Measurements from ENCODE around the gene TPK1. TPM values are rescaled to one million over a fixed set of nuclear protein-coding genes. Genes with fewer than 3 reads are reported as not detected.

Gene TPK1
- total RNA-seq, 1 donor from 2014 or later: 1.7 TPM

- Histone ChIP-seq H3K27ac (no peak overlapping the region), H3K27me3 (no peaks in the 10 kb centered on the region), H3K9me3 (no peaks in the 10 kb centered on the region), H3K4me1 (no peaks in the 10 kb centered on the region), H3K4me3 (no peak overlapping the region), H3K36me3 (no peaks in the 10 kb centered on the region)
- intact Hi-C loops (cut with DNase I): no loop called here
- no peak for DNase-seq (ENCODE audit: extremely low spot score in 2 of 2)
- TF ChIP-seq CTCF (IDR thresholded peaks at IDR 0.05): no peak
- TF ChIP-seq POLR2AphosphoS5 (IDR thresholded peaks at IDR 0.05; ENCODE audit: insufficient read depth in 1 of 2, low read depth in 1 of 2): no peak
- no peak for TF ChIP-seq POLR2A (IDR thresholded peaks at IDR 0.05)
Observed at GRCh38 chr7:144628176-144628575, 207.7 kb downstream of the TPK1 start.

- intact Hi-C loops (cut with DNase I): no loop called here
- Histone ChIP-seq H3K4me3 (no peak overlapping the region), H3K9me3 (no peaks in the 10 kb centered on the region), H3K36me3 (no peaks in the 10 kb centered on the region), H3K27me3 (no peaks in the 10 kb centered on the region), H3K27ac (no peak overlapping the region), H3K4me1 (no peaks in the 10 kb centered on the region)
- TF ChIP-seq POLR2AphosphoS5 (IDR thresholded peaks at IDR 0.05; ENCODE audit: insufficient read depth in 1 of 2, low read depth in 1 of 2): no peak
- no peak for TF ChIP-seq CTCF (IDR thresholded peaks at IDR 0.05)
- TF ChIP-seq POLR2A (IDR thresholded peaks at IDR 0.05): no peak
- no peak for DNase-seq (ENCODE audit: extremely low spot score in 2 of 2)
Observed at GRCh38 chr7:144622745-144623144, 213.1 kb downstream of the TPK1 start.

GRCh38 chr7:144606261-144606660 lies 229.6 kb downstream of the TPK1 start:
- no peak for DNase-seq (ENCODE audit: extremely low spot score in 2 of 2)
- Histone ChIP-seq H3K27me3 (no peaks in the 10 kb centered on the region), H3K27ac (no peak overlapping the region), H3K4me1 (no peaks in the 10 kb centered on the region), H3K36me3 (no peaks in the 10 kb centered on the region), H3K4me3 (no peak overlapping the region), H3K9me3 (no peaks in the 10 kb centered on the region)
- TF ChIP-seq CTCF (IDR thresholded peaks at IDR 0.05) (no peak), POLR2A (IDR thresholded peaks at IDR 0.05) (no peak), POLR2AphosphoS5 (IDR thresholded peaks at IDR 0.05; ENCODE audit: insufficient read depth in 1 of 2, low read depth in 1 of 2) (no peak)
- intact Hi-C loops (cut with DNase I): no loop called here

GRCh38 chr7:144596953-144597352 lies 238.9 kb downstream of the TPK1 start:
- H3K27ac ChIP-seq: no peak overlapping the region
- intact Hi-C loops (cut with DNase I): no loop called here
- DNase-seq (ENCODE audit: extremely low spot score in 2 of 2): no peak

GRCh38 chr7:144594580-144594979 lies 241.3 kb downstream of the TPK1 start:
- no peaks in the 10 kb centered on the region for H3K27me3 ChIP-seq
- no peak overlapping the region for H3K4me3 ChIP-seq
- intact Hi-C loops (cut with DNase I): no loop called here
- no peak overlapping the region for H3K27ac ChIP-seq
- no peak for DNase-seq (ENCODE audit: extremely low spot score in 2 of 2)
- peaks cover 9% of the 10 kb centered on the region for H3K9me3 ChIP-seq
- H3K4me1 ChIP-seq: no peaks in the 10 kb centered on the region
- TF ChIP-seq POLR2AphosphoS5 (IDR thresholded peaks at IDR 0.05; ENCODE audit: insufficient read depth in 1 of 2, low read depth in 1 of 2) (no peak), CTCF (IDR thresholded peaks at IDR 0.05) (no peak), POLR2A (IDR thresholded peaks at IDR 0.05) (no peak)
- H3K36me3 ChIP-seq: no peaks in the 10 kb centered on the region

More at GRCh38 chr7:144596953-144597352, 238.9 kb downstream of the TPK1 start:
- Histone ChIP-seq H3K4me1 (no peaks in the 10 kb centered on the region), H3K9me3 (peaks cover 9% of the 10 kb centered on the region), H3K36me3 (no peaks in the 10 kb centered on the region), H3K27me3 (no peaks in the 10 kb centered on the region), H3K4me3 (no peak overlapping the region)
- no peak for TF ChIP-seq POLR2AphosphoS5 (IDR thresholded peaks at IDR 0.05; ENCODE audit: insufficient read depth in 1 of 2, low read depth in 1 of 2)
- TF ChIP-seq POLR2A (IDR thresholded peaks at IDR 0.05): no peak
- TF ChIP-seq CTCF (IDR thresholded peaks at IDR 0.05): no peak

All from vagina (tissue), 2 donors.